H9 (cell line): Measurements from ENCODE around the gene GRK4. TPM values are rescaled to one million over a fixed set of nuclear protein-coding genes. Genes with fewer than 3 reads are reported as not detected.

Experiments used
- DNase-seq: peaks from one replicate; pipeline ENCODE4 v3.0.0-alpha.2; 2017
- H2AFZ ChIP-seq: one replicate; pipeline ENCODE4 v1.6.1; 2013; ENCODE audit warnings: mild to moderate bottlenecking, low read length, control low read depth, moderate library complexity
- H2AK5ac ChIP-seq: 2 replicates; pipeline ENCODE4 v1.6.1; 2013; ENCODE audit warnings: low read length, control low read depth, mixed read lengths; ENCODE audit not compliant: insufficient read length
- H2BK120ac ChIP-seq: one replicate; pipeline ENCODE4 v1.6.1; 2013; ENCODE audit warnings: low read depth, mild to moderate bottlenecking, low read length, control low read depth, inconsistent platforms; ENCODE audit not compliant: poor library complexity, severe bottlenecking
- H2BK12ac ChIP-seq: 2 replicates; pipeline ENCODE4 v1.6.1; 2013; ENCODE audit warnings: low read length, control low read depth, mixed read lengths, low read depth; ENCODE audit not compliant: insufficient read length
- H2BK15ac ChIP-seq: 2 replicates; pipeline ENCODE4 v1.6.1; 2013; ENCODE audit warnings: low read depth, low read length, control low read depth
- H2BK20ac ChIP-seq: one replicate; pipeline ENCODE4 v1.6.1; 2013; ENCODE audit warnings: low read depth, mild to moderate bottlenecking, low read length, control low read depth, inconsistent platforms; ENCODE audit not compliant: poor library complexity, severe bottlenecking
- H2BK5ac ChIP-seq: 2 replicates; pipeline ENCODE4 v1.6.1; 2013; ENCODE audit warnings: low read length, control low read depth, mixed read lengths; ENCODE audit not compliant: insufficient read length
- H3K14ac ChIP-seq: 2 replicates; pipeline ENCODE4 v1.6.1; 2013; ENCODE audit warnings: low read length, control low read depth; ENCODE audit not compliant: insufficient read depth
- H3K18ac ChIP-seq: 2 replicates; pipeline ENCODE4 v1.6.1; 2013; ENCODE audit warnings: low read depth, mild to moderate bottlenecking, mixed read lengths, low read length, control low read depth; ENCODE audit not compliant: insufficient read length
- H3K23ac ChIP-seq: 2 replicates; pipeline ENCODE4 v1.6.1; 2013; ENCODE audit warnings: low read length, control low read depth, mixed read lengths, low read depth; ENCODE audit not compliant: insufficient read length
- H3K23me2 ChIP-seq: 2 replicates; pipeline ENCODE4 v1.6.1; 2013; ENCODE audit warnings: low read depth, mild to moderate bottlenecking, mixed read lengths, low read length, control low read depth; ENCODE audit not compliant: insufficient read length, poor library complexity, severe bottlenecking
- H3K27ac ChIP-seq: 2 replicates; pipeline ENCODE4 v1.5.1; 2013; ENCODE audit warnings: low read length, control low read depth, mixed read lengths, low read depth; ENCODE audit not compliant: insufficient read length
- H3K27me3 ChIP-seq: 2 replicates; pipeline ENCODE4 v1.6.1; 2013; ENCODE audit warnings: low read length, control low read depth, inconsistent platforms; ENCODE audit not compliant: insufficient read depth
- H3K4ac ChIP-seq: 2 replicates; pipeline ENCODE4 v1.6.1; 2013; ENCODE audit warnings: low read depth, mild to moderate bottlenecking, control low read depth, inconsistent platforms, low read length, moderate library complexity
- H3K4me1 ChIP-seq: 2 replicates; pipeline ENCODE4 v1.6.1; 2013; ENCODE audit warnings: low read length, control low read depth, inconsistent platforms; ENCODE audit not compliant: insufficient read depth
- H3K4me2 ChIP-seq: 2 replicates; pipeline ENCODE4 v1.6.1; 2013; ENCODE audit warnings: low read length, control low read depth, mixed read lengths; ENCODE audit not compliant: insufficient read length, insufficient read depth
- H3K56ac ChIP-seq: 2 replicates; pipeline ENCODE4 v1.6.1; 2013; ENCODE audit warnings: low read depth, mild to moderate bottlenecking, mixed read lengths, low read length, control low read depth; ENCODE audit not compliant: insufficient read length
- H3K79me1 ChIP-seq: 2 replicates; pipeline ENCODE4 v1.6.1; 2013; ENCODE audit warnings: low read depth, mild to moderate bottlenecking, moderate library complexity, low read length, control low read depth, inconsistent platforms; ENCODE audit not compliant: insufficient read depth, poor library complexity, severe bottlenecking
- H3K79me2 ChIP-seq: 2 replicates; pipeline ENCODE4 v1.6.1; 2013; ENCODE audit warnings: low read length, control low read depth, inconsistent platforms; ENCODE audit not compliant: insufficient read depth
- H3K9ac ChIP-seq: 2 replicates; pipeline ENCODE4 v1.6.1; 2013; ENCODE audit warnings: low read length, control low read depth, mixed read lengths; ENCODE audit not compliant: insufficient read length; ENCODE audit errors: extremely low read depth
- H3K9me3 ChIP-seq: one replicate; pipeline ENCODE4 v1.6.1; 2013; ENCODE audit warnings: low read depth, low read length, inconsistent platforms; ENCODE audit not compliant: control insufficient read depth
- H3T11ph ChIP-seq: one replicate; pipeline ENCODE4 v1.6.1; 2013; ENCODE audit warnings: mild to moderate bottlenecking, low read length, control low read depth, inconsistent platforms
- H4K20me1 ChIP-seq: one replicate; pipeline ENCODE4 v1.6.1; 2013; ENCODE audit not compliant: control insufficient read depth, insufficient read length, insufficient read depth
- H4K5ac ChIP-seq: 2 replicates; pipeline ENCODE4 v1.6.1; 2013; ENCODE audit warnings: low read depth, mild to moderate bottlenecking, mixed read lengths, low read length, control low read depth; ENCODE audit not compliant: insufficient read length
- H4K8ac ChIP-seq: replicated peaks from 2 replicates; pipeline ENCODE4 v1.6.1; 2013; ENCODE audit warnings: low read length, control low read depth, mixed read lengths, low read depth; ENCODE audit not compliant: insufficient read length
- H4K91ac ChIP-seq: 2 replicates; pipeline ENCODE4 v1.6.1; 2013; ENCODE audit warnings: low read depth, mild to moderate bottlenecking, moderate library complexity, mixed read lengths, low read length, control low read depth; ENCODE audit not compliant: insufficient read length
- H3K27ac Mint-ChIP-seq, 3 experiments: 2 replicates in 2 of 3; 3 replicates in 1 of 3; pipeline ENCODE4 v1.8.0; 2020 to 2021; ENCODE audit warnings: mixed read lengths in 3 of 3, mild to moderate bottlenecking in 1 of 3, moderate library complexity in 1 of 3
- H3K27me3 Mint-ChIP-seq: 2 replicates; pipeline ENCODE4 v1.8.0; 2021; ENCODE audit warnings: low read depth, mild to moderate bottlenecking, moderate library complexity, mixed read lengths
- H3K36me3 Mint-ChIP-seq, 3 experiments: 2 replicates in 2 of 3; 3 replicates in 1 of 3; pipeline ENCODE4 v1.8.0; 2020 to 2021; ENCODE audit warnings: low read depth in 3 of 3, mixed read lengths in 3 of 3; ENCODE audit not compliant: insufficient read depth in 1 of 3
- H3K4me1 Mint-ChIP-seq, 2 experiments: 2 replicates each; pipeline ENCODE4 v1.8.0; 2020; ENCODE audit warnings: mixed read lengths in 2 of 2
- H3K4me3 Mint-ChIP-seq, 2 experiments: 2 replicates in 1 of 2; 3 replicates in 1 of 2; pipeline ENCODE4 v1.8.0; 2020 to 2021; ENCODE audit warnings: mild to moderate bottlenecking in 2 of 2, mixed read lengths in 2 of 2, moderate library complexity in 1 of 2
- H3K9me3 Mint-ChIP-seq, 2 experiments: 2 replicates in 1 of 2; 3 replicates in 1 of 2; pipeline ENCODE4 v1.8.0; 2020; ENCODE audit warnings: mild to moderate bottlenecking in 2 of 2, mixed read lengths in 2 of 2, moderate library complexity in 1 of 2
- WGBS: extraction: QIAGEN DNeasy Blood & Tissue Kit; methylation state at CpG from one replicate; pipeline ENCODE4 v1.1.7; 2013; ENCODE audit warnings: missing lambda C conversion rate, low lambda C conversion rate, mixed read lengths; ENCODE audit not compliant: insufficient read length; ENCODE audit errors: extremely low coverage; 5-methylcytosine and 5-hydroxymethylcytosine counted together
- total RNA-seq: library from RNA; stranded (reverse); gene quantifications from 2 replicates; pipeline ENCODE4 v1.2.1, GENCODE V29; 2021
- TF ChIP-seq, protein P1 (sequence below): fragments of 200-600 bp; sonication (generic); conservative IDR thresholded peaks from 3 replicates; pipeline ENCODE4 v1.8.0; 2021; ENCODE audit warnings: antibody characterized with exemption, mild to moderate bottlenecking

Gene GRK4
- total RNA-seq, 1 experiment from 2014 or later = 4.8 TPM

DNA sequence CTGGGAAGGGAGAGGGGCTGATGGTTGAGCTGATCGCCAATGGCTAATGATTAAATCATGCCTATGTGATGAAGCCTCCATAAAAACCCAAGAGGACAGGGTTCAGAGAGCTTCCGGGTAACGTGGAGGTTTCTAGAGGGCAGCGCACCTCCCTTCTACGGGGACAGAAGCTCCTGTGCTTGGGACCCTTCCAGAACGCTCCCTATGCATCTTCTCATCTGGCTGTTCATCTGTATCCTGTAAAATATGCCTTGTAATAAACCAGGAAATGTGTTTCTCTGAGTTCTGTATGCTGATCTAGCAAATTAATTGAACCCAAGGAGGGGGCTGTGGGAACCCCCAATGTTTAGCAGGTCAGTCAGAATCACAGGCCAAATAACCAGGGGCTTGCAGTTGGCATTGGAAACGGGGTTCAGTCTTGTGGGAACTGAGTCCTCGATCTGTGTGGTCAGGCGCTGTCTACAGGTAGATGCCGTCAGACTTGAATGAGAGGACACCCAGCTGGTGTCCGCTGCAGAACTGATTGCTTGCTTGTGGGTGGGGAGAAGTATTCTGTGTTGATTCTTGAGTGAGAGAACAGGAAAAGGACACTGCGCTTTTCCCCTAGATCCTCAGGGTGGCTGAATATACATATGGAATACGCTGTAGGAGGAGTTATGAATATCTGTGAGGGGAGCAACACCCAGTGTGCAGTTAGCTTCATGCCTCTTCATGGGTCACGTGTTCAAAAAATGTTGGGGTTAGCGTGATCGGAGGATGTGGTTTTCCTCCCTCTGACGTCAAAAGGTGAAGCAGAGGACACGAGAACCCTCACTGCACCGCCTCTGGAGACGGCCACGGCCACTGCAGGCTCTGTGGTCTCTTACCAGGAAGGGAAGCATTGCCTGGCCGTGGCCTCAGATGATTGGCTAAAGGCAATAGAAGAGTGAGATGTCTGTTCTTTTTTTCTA, 81.8 kb downstream of the GRK4 start:
- no peaks in the 10 kb centered on the region for H3K9me3 Mint-ChIP-seq
- Histone ChIP-seq H2BK5ac (no peak overlapping the region), H3K56ac (no peak overlapping the region), H2AK5ac (no peak overlapping the region), H3K23ac (no peak overlapping the region), H3K14ac (no peak overlapping the region), H3K27me3 (no peaks in the 10 kb centered on the region), H2AFZ (no peak overlapping the region), H4K5ac (no peak overlapping the region), H3K9ac (no peak overlapping the region), H4K91ac (no peak overlapping the region), H2BK120ac (no peak overlapping the region), H3K4me2 (no peak overlapping the region), H2BK12ac (no peak overlapping the region), H3K27ac (no peak overlapping the region), H3K79me1 (no peaks in the 10 kb centered on the region), H3K23me2 (no peaks in the 10 kb centered on the region), H3K9me3 (no peaks in the 10 kb centered on the region), H3K79me2 (no peaks in the 10 kb centered on the region), H2BK20ac (no peak overlapping the region), H3T11ph (no peak overlapping the region), H3K4me1 (no peaks in the 10 kb centered on the region; the same call in 1 of the 2 replicates), H3K4ac (no peak overlapping the region), H4K8ac (no peak overlapping the region), H4K20me1 (no peaks in the 10 kb centered on the region), H2BK15ac (no peak overlapping the region), H3K18ac (no peak overlapping the region)
- TF ChIP-seq, protein P1, sequence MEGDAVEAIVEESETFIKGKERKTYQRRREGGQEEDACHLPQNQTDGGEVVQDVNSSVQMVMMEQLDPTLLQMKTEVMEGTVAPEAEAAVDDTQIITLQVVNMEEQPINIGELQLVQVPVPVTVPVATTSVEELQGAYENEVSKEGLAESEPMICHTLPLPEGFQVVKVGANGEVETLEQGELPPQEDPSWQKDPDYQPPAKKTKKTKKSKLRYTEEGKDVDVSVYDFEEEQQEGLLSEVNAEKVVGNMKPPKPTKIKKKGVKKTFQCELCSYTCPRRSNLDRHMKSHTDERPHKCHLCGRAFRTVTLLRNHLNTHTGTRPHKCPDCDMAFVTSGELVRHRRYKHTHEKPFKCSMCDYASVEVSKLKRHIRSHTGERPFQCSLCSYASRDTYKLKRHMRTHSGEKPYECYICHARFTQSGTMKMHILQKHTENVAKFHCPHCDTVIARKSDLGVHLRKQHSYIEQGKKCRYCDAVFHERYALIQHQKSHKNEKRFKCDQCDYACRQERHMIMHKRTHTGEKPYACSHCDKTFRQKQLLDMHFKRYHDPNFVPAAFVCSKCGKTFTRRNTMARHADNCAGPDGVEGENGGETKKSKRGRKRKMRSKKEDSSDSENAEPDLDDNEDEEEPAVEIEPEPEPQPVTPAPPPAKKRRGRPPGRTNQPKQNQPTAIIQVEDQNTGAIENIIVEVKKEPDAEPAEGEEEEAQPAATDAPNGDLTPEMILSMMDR = no peak
- peaks cover 19 to 22% of the 10 kb centered on the region in 2 experiments for H3K4me1 Mint-ChIP-seq
- no peak overlapping the region for H3K27ac Mint-ChIP-seq
- H3K36me3 Mint-ChIP-seq = no peaks in the 10 kb centered on the region; a peak in 1 of 7 replicates
- no peak for DNase-seq
- no peak overlapping the region for H3K4me3 Mint-ChIP-seq
- no CpG with 5 or more reads among the region's 22 CpGs for WGBS
- no peaks in the 10 kb centered on the region for H3K27me3 Mint-ChIP-seq
